ENCODE measurements around the gene TRMT10A. TPM values are rescaled to one million over a fixed set of nuclear protein-coding genes. Genes with fewer than 3 reads are reported as not detected.

Gene TRMT10A
- total and polyA plus RNA-seq, 2 of the 13 experiments (the other 11 are each of a cell fraction or from before 2014, with no cell fraction given) = 3.9 to 12.6 TPM

- TF ChIP-seq ZNF441 (CRISPR knock-in tag; IDR thresholded peaks at IDR 0.05; ENCODE audit: borderline replicate concordance) = peak; percentile 54; the same call in 1 of the 2 replicates
- TF ChIP-seq SP4 (CRISPR knock-in tag; IDR thresholded peaks at IDR 0.05) = peak; percentile 66
- no peak; a peak in 1 of 4 replicates for TF ChIP-seq MAFK (conservative IDR thresholded peaks at IDR 0.05 in 1 of 2, IDR thresholded peaks at IDR 0.05 in 1 of 2; ENCODE audit: low read length in 2 of 2)
- TF ChIP-seq FIP1L1 (IDR thresholded peaks at IDR 0.05; ENCODE audit: borderline replicate concordance, insufficient read depth, low read depth, low read length) = no peak
- no peak for TF ChIP-seq MTERF4 (CRISPR knock-in tag; IDR thresholded peaks at IDR 0.05)
- TF ChIP-seq RFX1 (IDR thresholded peaks at IDR 0.05) = peak; percentile 62; the same call in 1 of the 2 replicates
- no peak for TF ChIP-seq SRSF9 (IDR thresholded peaks at IDR 0.05; ENCODE audit: borderline replicate concordance, insufficient read depth, low read depth, low read length, poor library complexity, severe bottlenecking)
- no peak for TF ChIP-seq ESRRA (CRISPR knock-in tag; IDR thresholded peaks at IDR 0.05; ENCODE audit: low read depth)
- peak; percentile 84 for TF ChIP-seq MAX (IDR thresholded peaks at IDR 0.05)
- TF ChIP-seq U2AF1 (optimal IDR thresholded peaks at IDR 0.05; ENCODE audit: low read depth, low read length) = peak; percentile 95
- TF ChIP-seq ZMYM4 (CRISPR knock-in tag; IDR thresholded peaks at IDR 0.05) = peak; percentile 88
- TF ChIP-seq ZBTB4 (CRISPR knock-in tag; IDR thresholded peaks at IDR 0.05; ENCODE audit: borderline replicate concordance) = no peak
- no peak for TF ChIP-seq SMYD3 (CRISPR knock-in tag; IDR thresholded peaks at IDR 0.05)
- no peak for TF ChIP-seq ZNF414 (CRISPR knock-in tag; IDR thresholded peaks at IDR 0.05)
- TF ChIP-seq ZNF770 (CRISPR knock-in tag; IDR thresholded peaks at IDR 0.05) = no peak
- TF ChIP-seq ZNF740 (CRISPR knock-in tag; IDR thresholded peaks at IDR 0.05) = no peak
- no peak for TF ChIP-seq ZNF468 (CRISPR knock-in tag; IDR thresholded peaks at IDR 0.05)
- no peak for TF ChIP-seq ZNF792 (CRISPR knock-in tag; IDR thresholded peaks at IDR 0.05)
- no peak for TF ChIP-seq ZNF720 (CRISPR knock-in tag; IDR thresholded peaks at IDR 0.05)
- TF ChIP-seq PITX1 (CRISPR knock-in tag; IDR thresholded peaks at IDR 0.05) = peak; percentile 91
These were observed at the start of gene TRMT10A (continued) for GRCh38 chr4:99563310-99564186.

Data from HepG2 (cell line).